Right lobe of liver (tissue), 6 donors: Measurements from ENCODE around the gene CCDC85C. TPM values are rescaled to one million over a fixed set of nuclear protein-coding genes. Genes with fewer than 3 reads are reported as not detected.

Source experiments
- ATAC-seq, 4 donors: fragments of 200-7000 bp; cut with Tn5 transposase; one replicate each; pipeline ENCODE4 v1.9.1; 2020; ENCODE audit warnings: mild to moderate bottlenecking in 4 of 4, moderate library complexity in 4 of 4
- DNase-seq, 3 donors: peaks; one replicate each; pipeline ENCODE4 v3.0.0-alpha.2; 2020
- H3K27ac ChIP-seq, 3 donors: fragments of 200-600 bp; one replicate each; pipeline ENCODE4 v1.8.0; 2022
- H3K27me3 ChIP-seq, 2 donors: fragments of 200-600 bp; one replicate each; pipeline ENCODE4 v1.8.0; 2022
- H3K36me3 ChIP-seq, 4 donors: fragments of 200-600 bp; sonication (generic) in 1 of 4; one replicate each; pipeline versions ENCODE4 v1.5.1 to v1.8.0; 2017 to 2022; ENCODE audit warnings: control low read depth in 1 of 4
- H3K4me1 ChIP-seq, 4 donors: fragments of 200-600 bp; sonication (generic) in 1 of 4; one replicate each; pipeline versions ENCODE4 v1.5.1 to v1.8.0; 2017 to 2022; ENCODE audit warnings: control low read depth in 1 of 4
- H3K4me3 ChIP-seq, 3 donors: fragments of 200-600 bp; one replicate each; pipeline ENCODE4 v1.8.0; 2022
- H3K9me3 ChIP-seq, 4 donors: fragments of 200-600 bp; sonication (generic) in 1 of 4; one replicate each; pipeline versions ENCODE4 v1.5.1 to v1.8.0; 2017 to 2022; ENCODE audit warnings: control low read depth in 1 of 4
- CTCF ChIP-seq, 4 donors: fragments of 200-600 bp in 3 of 4; fragments of 450-650 bp in 1 of 4; IDR thresholded peaks; one replicate each; pipeline versions ENCODE4 v1.5.1 to v1.8.0; 2016 to 2022; ENCODE audit warnings: antibody characterized with exemption in 4 of 4, mild to moderate bottlenecking in 2 of 4
- POLR2A ChIP-seq: fragments of 450-650 bp; IDR thresholded peaks from one replicate; pipeline ENCODE4 v1.6.1; 2017; ENCODE audit warnings: antibody characterized with exemption, mild to moderate bottlenecking
- WGBS: methylation state at CpG from one replicate; pipeline ENCODE4 v1.1.6; 2018; ENCODE audit warnings: low coverage, low lambda C conversion rate; ENCODE audit not compliant: insufficient coverage; ENCODE audit errors: missing lambda C conversion rate; 5-methylcytosine and 5-hydroxymethylcytosine counted together
- intact Hi-C, 2 donors: fragments of 100-400 bp; cut with DNase I; formaldehyde crosslinking; loops; one replicate each; pipeline versions ENCODE4 v1.11.2 to v1.14.1; 2022
- total RNA-seq, 6 experiments: library from RNA; depleted of rRNA in 2 of 6; stranded (reverse); fragments of >200 nt in 2 of 6; fragmentation: NEBNext Ultra II Directional in 3 of 6; extraction: Animal tissue kit (Norgen Biotek cat#: 25700) in 3 of 6; gene quantifications; one replicate each; pipeline versions ENCODE4 v1.1.0 to v1.2.4, GENCODE V29; 2016 to 2023
- donor health status: DM: no; HTN: yes; CAD: no.
- donor health status: DM: no; HTN: no; CAD: no.
- donor health status: DM: no; HTN: no; CAD: no.
- donor health status: DM: no; HTN: yes; CAD: no.
- donor health status: DM: no; HTN: yes; CAD: no.

CCDC85C gene
- total RNA-seq, 6 experiments from 2014 or later = 13.6 to 32.8 (median 21.8) TPM

- DNase-seq (no peak), ATAC-seq (no peak)
- TF ChIP-seq POLR2A (no peak), CTCF (IDR thresholded peaks at IDR 0.05) (no peak)
- intact Hi-C loops = no loop called here
- Histone ChIP-seq H3K4me1 (no peaks in the 10 kb centered on the region), H3K27ac (no peak overlapping the region), H3K27me3 (no peaks in the 10 kb centered on the region), H3K4me3 (no peak overlapping the region), H3K36me3 (no peaks in the 10 kb centered on the region), H3K9me3 (no peaks in the 10 kb centered on the region)
- no CpG with 5 or more reads among the region's 6 CpGs for WGBS
These were observed 20.0 kb upstream of the CCDC85C start for GRCh38 chr14:99624024-99624423.

DNA sequence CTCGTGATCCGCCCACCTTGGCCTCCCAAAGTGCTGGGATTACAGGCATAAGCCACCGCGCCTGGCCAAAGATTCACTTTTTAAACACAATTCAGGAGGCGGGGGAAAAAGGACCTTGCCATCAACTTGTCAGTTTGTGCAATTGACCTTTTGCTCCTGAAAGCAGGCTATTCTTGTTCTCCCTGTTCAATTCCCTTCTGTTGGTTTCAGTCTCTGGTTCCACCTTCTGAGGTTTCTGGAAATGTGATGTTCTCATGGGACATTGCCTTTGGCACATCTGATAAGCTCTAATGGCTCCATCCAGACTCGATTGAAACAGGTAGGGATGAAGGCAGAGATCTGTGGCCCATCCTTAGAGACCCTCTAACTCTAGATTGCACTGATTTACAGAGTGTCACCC, 17.9 kb upstream of the CCDC85C start:
- Histone ChIP-seq H3K27ac (no peak overlapping the region), H3K9me3 (no peaks in the 10 kb centered on the region), H3K27me3 (no peaks in the 10 kb centered on the region), H3K4me3 (no peak overlapping the region), H3K36me3 (no peaks in the 10 kb centered on the region), H3K4me1 (no peaks in the 10 kb centered on the region)
- DNase-seq (no peak), ATAC-seq (no peak)
- intact Hi-C loops = no loop called here
- TF ChIP-seq POLR2A (no peak), CTCF (IDR thresholded peaks at IDR 0.05) (no peak)
- WGBS = 50% methylated on average over 3 of the region's 6 CpGs

DNA sequence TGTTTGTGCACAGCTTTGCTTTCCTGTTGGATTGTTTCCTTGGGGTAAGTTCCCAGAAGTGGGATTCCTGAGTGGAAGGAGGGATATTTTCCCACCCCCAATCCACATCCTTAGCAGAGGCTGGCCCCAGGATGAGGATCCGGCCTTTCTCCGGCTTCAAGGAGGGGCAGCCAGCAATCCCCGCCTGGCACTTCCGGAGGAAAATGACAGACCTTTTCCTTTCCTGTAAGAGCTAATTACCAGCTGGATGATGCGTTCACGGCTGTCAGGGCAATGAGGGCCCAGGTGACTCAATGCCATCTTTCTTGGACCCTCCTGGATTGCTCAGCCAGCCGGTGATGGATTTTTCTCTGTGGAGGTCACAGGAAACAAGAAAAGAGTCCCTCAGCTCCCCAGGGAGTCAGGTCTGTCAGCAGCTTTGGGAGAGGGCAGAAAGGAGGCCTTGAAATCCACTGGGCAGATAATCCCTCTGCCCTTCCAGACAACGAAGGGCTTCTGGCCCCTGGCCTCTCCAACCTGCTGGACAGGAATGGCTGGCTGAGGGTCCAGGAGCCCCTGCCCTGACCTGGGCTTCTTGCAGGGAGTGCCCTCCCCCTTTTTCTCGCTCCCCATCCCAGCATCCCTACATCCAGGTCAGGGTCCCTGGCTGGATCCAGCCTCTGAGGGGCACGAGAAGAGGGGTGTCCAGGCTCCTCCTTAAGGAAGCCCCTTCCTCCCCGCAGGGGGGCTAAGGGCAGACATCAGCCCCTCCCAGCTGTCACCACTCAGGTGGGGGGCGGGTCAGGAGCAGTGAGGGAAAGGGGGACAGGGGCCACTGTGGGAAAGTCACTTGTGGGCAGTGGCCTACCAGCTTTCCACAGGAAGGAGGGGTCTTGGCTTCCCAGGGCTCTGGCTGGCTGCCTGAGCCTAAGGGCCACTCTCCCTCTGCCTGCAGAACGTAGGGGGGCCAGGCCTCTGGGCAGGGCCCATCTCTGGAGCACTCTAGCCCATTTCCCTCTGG, 16.1 kb upstream of the CCDC85C start:
- peak; percentile 39 to 65 (median 52) for ATAC-seq
- no peaks in the 10 kb centered on the region for H3K27me3 ChIP-seq

More for the DNA sequence above, 16.1 kb upstream of the CCDC85C start:
- Histone ChIP-seq H3K9me3 (no peaks in the 10 kb centered on the region), H3K4me3 (no peak overlapping the region), H3K27ac (peak overlapping the region in 1 of 3 donors; percentile 39), H3K4me1 (no peaks in the 10 kb centered on the region), H3K36me3 (no peaks in the 10 kb centered on the region)
- peak in 1 of 3 donors; percentile 47 for DNase-seq
- TF ChIP-seq CTCF (IDR thresholded peaks at IDR 0.05) = no peak
- no peak for TF ChIP-seq POLR2A
- 43% methylated on average over 4 of the region's 13 CpGs for WGBS
- intact Hi-C loops = no loop called here
